HK-2 (cell line): ENCODE data around the gene DOK5.
"Not testable (repeated sequence)": the region's sequence is repeated elsewhere in the genome, so short reads cannot be mapped to it uniquely, and the experiment has no call there.

ENCODE experiments used
- DNase-seq: peaks from one replicate; pipeline ENCODE4 v3.0.0-alpha.2; 2018; ENCODE audit not compliant: unreplicated experiment

DOK5 gene

GRCh38 chr20:54475334-54476168, at the start of gene DOK5:
Gene DOK5, plus strand, starts transcription at chr20:54475593. Its CDS starts 354 bp downstream, at chr20:54475947.
- DNase-seq = no peak

GRCh38 chr20:54429364-54429763, 46.0 kb upstream of the DOK5 start:
- no peak for DNase-seq

- no peak for DNase-seq
Measured at GRCh38 chr20:54431156-54431944, 44.0 kb upstream of the DOK5 start.

GRCh38 chr20:54432966-54433365, 42.4 kb upstream of the DOK5 start:
- DNase-seq = no peak

GRCh38 chr20:54433636-54434035, 41.8 kb upstream of the DOK5 start:
- no peak for DNase-seq

GRCh38 chr20:54434196-54434595, 41.2 kb upstream of the DOK5 start:
- no peak for DNase-seq

- DNase-seq = no peak
Measured at GRCh38 chr20:54435015-54435414, 40.4 kb upstream of the DOK5 start.

GRCh38 chr20:54436410-54436809, 39.0 kb upstream of the DOK5 start:
- not testable (repeated sequence) for DNase-seq

GRCh38 chr20:54438166-54438565, 37.2 kb upstream of the DOK5 start:
- DNase-seq = no peak

GRCh38 chr20:54450207-54450606, 25.2 kb upstream of the DOK5 start:
- no peak for DNase-seq

- DNase-seq = no peak
Measured at GRCh38 chr20:54451171-54451570, 24.2 kb upstream of the DOK5 start.

- no peak for DNase-seq
Measured at GRCh38 chr20:54452277-54452676, 23.1 kb upstream of the DOK5 start.

- DNase-seq = no peak
Measured at GRCh38 chr20:54454982-54455381, 20.4 kb upstream of the DOK5 start.

- DNase-seq = no peak
Measured at GRCh38 chr20:54456423-54456822, 19.0 kb upstream of the DOK5 start.

- no peak for DNase-seq
Measured at GRCh38 chr20:54456961-54457360, 18.4 kb upstream of the DOK5 start.

- DNase-seq = no peak
Measured at GRCh38 chr20:54458219-54458618, 17.2 kb upstream of the DOK5 start.

- DNase-seq = no peak
Measured at GRCh38 chr20:54459279-54459678, 16.1 kb upstream of the DOK5 start.

GRCh38 chr20:54464003-54464402, 11.4 kb upstream of the DOK5 start:
- DNase-seq = no peak

GRCh38 chr20:54466127-54466526, 9.3 kb upstream of the DOK5 start:
- no peak for DNase-seq

- no peak for DNase-seq
Measured at GRCh38 chr20:54467622-54468021, 7.8 kb upstream of the DOK5 start.

- DNase-seq = no peak
Measured at GRCh38 chr20:54468082-54468481, 7.3 kb upstream of the DOK5 start.

- DNase-seq = no peak
Measured at GRCh38 chr20:54469293-54469692, 6.1 kb upstream of the DOK5 start.

- DNase-seq = no peak
Measured at GRCh38 chr20:54469952-54470351, 5.4 kb upstream of the DOK5 start.
